NOMO-1 treated with DMSO at 0.1 percent for 48 hours (cell line): Measurements from ENCODE around the gene RBFA.
"Not testable (repeated sequence)": the region's sequence is repeated elsewhere in the genome, so short reads cannot be mapped to it uniquely, and the experiment has no call there.

ENCODE experiments used
- DNase-seq: peaks from one replicate; lab custom pipeline; 2025; ENCODE audit not compliant: unreplicated experiment; lab: John Stamatoyannopoulos, UW

Gene RBFA

DNA sequence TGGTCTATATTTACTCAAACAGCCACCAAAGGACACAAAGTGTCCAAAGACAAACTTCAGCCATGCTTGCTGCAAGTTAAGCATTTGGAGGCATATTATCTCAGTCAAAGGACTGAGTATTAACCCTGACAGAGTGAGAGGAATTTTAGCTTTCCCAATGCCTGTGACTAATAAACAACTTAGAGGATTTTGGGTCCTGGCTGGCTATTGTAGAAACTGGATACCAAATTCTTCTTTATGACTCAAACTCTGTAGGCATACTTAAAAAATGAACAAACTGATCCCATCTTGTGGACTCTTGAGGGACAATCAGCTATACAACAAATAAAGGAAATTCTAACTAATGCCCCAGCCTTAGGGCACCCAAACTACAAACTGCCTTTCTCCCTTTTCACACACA lies 6.5 kb upstream of the RBFA start:
- DNase-seq = not testable (repeated sequence)

DNA sequence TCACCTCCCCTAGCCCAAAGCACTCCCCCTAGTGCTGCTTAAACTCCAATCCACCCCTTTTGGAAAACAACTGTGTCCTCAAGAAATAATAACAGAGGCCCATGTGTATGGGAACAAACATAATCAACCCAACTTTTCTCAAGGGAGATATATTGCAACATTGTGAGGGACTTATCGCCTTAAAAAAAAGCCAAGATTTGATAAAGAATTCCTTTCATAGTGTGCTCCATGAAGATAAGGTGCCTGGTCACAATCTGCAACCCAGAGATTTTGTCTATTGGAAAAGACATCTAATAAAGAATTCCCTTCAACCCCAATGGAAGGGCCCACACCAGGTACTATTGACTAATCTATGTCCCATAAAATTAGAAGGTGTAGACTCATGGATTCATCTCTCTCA lies 4.5 kb upstream of the RBFA start:
- DNase-seq = no peak

DNA sequence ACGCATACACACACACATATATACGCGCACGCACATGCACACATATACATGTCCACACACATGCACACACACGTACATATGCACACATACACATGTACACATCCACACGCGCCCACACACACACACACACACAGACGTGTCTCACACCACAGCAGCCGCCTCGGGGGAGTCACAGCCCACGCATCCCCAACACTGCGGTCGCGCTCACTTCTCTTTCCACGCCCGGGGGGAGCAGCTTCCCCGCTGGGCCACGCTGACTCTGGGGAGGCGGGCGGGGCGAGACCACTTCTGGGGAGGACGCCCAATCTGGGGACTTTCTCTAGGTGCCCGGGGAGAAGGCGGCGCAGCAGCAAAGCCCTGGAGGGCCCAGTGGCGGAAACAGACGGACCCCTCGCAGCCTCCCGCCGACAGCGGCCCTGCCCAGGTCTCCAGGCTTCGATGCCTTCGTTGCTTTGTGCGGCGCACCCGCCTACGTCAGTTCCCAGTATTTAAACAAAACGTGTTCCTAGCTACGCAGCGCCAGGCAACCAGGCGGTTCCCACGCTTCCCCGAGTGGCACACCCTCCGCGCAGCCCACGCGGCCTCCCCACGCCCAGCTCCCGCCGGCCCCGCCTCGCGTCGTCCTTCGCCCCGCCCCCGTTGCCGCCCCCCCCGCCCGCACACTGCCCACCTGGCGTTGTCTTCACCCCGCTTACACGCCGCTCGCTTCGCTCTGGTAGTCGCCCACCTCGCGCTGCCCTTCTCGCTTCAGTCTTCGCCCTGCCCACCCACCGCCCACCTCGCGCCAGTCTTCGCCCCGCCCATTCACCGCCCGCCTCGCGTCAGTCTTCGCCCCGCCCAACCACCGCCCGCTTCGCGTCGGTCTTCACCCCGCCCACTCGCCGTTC lies 810 bp upstream of the RBFA start:
- DNase-seq = peak; percentile 97

DNA sequence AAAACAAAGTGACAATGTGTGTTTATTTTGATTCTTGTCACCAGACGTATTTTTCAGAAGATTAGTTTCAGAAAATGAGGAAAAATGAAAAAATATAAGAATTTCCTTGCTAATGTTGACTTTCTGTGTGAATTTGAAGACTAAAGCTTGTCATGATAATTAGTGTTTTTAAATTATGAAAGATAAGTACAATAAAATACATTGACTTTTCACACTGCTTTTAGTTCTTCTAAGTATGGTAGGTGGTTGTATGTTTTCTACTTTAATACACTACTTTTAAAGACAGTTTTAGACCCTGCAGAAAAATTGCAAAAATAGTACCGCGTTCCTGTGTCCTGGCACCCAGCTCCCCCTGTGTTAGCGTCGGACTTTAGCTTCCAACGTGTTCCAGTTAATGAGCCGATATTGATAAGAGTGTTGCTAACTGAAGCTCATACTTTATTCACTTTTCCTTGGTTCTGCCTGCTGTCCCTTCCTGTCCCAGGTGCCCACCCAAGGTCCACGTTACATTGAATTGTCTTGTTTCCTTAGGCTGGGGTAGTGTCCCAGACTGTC lies 695 bp downstream of the RBFA start:
- no peak for DNase-seq

- DNase-seq = no peak
Measured at GRCh38 chr18:80035997-80036396, 1.8 kb downstream of the RBFA start.

DNA sequence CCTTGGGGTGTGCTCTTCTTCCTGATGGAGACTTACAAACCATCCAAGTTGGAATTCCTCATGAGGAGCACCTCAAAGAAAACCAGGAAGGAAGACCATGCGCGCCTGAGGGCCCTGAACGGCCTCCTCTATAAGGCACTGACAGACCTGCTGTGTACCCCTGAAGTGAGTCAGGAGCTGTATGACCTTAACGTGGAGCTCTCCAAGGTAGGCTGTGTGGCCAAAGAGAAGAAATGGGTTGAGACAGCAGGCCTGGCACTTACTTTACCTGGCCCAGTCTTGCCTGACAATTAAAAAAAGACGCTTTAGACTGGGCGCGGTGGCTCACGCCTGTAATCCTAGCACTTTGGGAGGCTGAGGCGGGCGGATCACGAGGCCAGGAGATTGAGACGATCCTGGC lies 3.1 kb downstream of the RBFA start:
- DNase-seq = no peak

DNA sequence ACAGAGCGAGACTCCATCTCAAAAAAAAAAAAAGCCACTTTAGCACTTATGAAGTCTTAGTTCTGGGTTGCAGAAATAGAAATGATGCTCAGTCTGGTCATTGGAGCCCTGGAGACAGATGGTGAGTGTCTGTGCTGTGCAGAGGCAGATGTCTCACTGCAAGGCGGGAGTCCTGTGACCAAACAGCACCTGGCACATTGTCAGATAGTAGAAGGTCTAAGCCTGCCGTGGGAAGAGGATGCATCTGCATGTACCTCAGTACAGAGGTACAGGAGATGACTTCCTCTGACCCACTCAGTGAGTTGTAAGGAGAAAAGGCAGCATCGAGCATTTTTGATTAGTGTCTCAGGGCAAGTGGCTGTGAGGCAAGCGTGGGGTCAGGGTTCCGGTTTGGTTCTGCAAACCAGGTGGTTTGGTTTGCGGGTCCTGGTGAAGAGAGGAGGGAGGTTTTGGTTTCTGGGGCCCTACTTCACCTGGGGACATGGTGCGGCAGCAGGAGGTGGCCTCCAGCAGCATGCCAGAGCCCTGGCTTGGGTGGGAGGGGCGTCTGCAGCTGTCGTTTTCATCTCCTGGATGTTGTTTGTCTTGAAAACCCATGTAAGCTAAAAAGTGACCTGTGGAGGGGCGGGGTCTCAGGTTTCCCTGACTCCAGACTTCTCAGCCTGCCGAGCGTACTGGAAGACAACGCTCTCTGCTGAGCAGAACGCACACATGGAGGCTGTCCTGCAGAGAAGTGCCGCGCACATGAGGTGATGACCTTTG lies 3.8 kb downstream of the RBFA start:
- DNase-seq = no peak

DNA sequence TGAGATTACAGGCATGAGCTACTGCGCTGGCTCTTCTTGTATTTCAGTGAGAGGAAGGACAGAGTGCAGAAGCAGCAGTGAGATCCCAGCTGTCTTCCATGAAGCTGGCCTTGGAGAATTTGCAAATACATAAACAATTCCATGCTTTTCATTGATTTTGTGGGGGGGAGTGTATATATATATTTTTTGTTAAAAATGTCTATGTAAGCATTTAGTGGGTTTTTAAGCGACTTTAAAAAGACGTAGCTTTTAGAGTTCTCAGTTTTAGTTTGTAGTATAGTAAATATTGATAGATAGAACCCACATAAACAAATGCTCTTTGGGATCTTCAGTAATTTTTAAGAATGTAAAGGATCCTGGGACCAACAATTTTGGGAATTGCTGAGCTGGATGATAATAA lies 6.3 kb downstream of the RBFA start:
- no peak for DNase-seq

DNA sequence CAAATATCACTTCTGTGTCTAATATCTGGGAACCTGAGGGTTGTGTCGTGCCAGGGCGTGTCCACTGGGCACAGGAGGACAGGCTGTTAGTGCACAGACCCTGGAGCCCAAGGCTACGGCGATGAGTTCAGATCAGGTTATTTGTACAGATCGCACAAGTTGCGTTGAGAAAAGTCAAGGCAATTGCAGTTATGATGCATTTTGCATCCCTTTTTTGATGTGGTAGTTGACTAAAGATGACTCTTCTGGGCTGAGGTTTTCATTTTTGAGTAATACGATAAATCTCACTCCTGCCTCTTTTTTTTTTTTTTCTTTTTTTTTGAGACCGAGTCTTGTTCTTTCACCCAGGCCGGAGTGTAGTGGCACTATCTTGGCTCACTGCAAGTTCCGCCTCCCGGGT lies 7.2 kb downstream of the RBFA start:
- no peak for DNase-seq

- DNase-seq = no peak
Measured at GRCh38 chr18:80042785-80043184, 8.6 kb downstream of the RBFA start.

DNA sequence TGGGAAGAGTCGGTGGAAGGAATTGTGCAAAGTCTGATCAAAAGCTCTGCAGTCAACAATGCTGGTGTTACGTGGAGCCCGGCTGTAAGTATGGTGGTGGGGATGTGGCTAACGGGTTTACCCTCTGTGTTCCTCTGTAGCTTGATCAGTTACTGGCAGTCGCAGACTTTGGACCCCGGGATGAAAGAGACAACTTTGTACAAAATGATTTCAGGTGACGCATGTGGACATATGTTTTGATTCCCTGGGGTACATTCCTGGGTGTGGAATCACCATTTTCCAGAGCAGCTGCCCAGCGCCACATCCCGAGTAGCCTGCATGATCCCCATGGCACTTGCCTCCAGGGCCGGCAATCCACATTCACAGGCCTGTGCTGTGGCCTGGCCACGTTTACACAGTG lies 9.8 kb downstream of the RBFA start:
- no peak for DNase-seq

DNA sequence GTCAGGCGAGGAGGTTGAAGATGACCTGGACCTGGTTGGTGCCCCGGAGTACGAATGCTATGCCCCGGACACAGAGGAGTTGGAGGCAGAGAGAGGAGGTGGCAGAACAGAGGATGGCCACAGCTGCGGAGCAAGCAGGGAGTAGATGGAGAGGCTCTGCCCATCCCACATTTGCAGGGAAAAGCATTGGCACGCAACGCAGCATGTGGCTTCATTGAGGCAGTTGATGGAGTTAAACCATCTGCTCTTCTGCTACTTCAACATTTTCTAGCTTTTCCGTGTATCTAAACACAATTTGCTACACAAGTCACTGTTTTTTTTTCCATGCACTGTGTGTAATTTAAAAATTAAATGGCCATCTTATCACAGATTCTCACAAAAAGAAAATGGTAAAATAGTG lies 11.8 kb downstream of the RBFA start:
- DNase-seq = no peak

DNA sequence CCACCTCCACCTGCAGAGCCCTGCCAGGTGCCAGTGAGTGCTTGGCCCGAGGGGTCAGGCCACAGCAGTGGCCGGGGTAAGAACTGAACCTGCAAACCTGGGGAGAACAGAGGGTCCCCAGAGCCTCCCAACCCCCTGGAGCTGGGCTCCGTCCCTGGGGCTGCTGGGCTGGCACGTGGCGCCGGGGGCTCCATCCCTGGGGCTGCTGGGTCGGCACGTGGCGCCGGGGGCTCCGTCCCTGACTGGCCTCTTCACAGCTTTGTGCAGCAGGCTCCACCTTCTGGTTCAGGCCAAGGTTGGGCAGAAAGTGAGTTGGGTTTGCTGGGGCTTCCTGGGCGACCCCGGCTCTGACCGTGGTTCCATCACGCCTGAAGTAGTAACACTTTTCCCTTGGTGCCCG lies 12.2 kb downstream of the RBFA start:
- DNase-seq = no peak

- no peak for DNase-seq
Measured at GRCh38 chr18:80046961-80047541, 12.8 kb downstream of the RBFA start.

DNA sequence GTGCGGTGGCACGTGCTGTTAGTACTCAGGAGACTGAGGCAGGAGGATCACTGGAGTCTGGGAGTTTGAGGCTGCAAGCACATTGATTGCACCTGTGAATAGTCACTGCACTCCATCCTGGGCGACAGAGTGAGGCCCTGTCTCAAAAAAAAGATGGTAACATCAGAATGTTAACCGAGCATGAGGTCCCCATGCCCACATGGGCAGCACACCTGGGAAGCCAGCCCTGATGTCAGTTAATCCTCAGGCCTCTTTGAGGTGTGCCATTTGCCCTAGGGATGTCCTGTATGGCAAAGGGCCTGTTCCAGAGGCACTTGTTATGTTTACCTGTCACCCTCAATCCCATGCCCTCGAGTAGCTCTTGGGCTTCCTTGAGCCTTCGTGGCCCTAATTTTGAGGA lies 16.6 kb downstream of the RBFA start:
- DNase-seq = no peak

DNA sequence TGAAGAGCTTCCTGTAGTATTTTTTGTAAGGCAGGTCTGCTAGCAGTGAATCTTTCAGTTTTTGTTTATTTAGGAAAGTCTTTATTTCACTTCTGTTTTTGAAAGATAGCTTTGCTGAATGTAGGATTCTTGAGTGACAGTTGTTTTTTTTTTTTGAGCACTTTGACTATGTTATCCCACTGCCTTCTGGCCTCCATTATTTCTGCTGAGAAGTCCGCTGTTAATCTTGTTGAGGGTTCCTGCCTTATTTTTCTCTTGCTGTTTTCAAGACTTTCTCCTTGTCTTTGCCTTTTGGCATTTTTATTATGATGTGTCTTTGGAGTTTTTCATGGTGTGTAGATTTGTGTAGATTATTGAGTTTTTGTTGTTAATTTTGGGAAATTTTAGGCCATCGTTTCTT lies 21.9 kb downstream of the RBFA start:
- no peak for DNase-seq

DNA sequence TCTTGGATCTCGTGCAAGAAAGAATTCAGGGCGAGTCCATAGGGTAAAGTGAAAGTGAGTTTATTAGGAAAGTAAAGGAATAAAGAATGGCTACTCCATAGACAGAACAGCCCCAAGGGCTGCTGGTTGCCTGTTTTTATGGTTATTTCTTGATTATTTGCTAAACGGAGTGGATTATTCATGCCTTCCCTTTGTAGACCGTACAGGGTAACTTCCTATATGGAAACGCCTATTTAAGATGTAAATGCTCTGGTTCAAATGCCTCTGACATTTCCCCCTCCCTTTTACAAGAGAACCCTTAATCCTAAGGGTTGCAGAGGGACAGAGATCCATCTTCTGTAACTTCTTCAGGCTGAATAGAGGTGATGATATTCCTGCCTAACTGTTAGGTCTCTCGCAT lies 25.7 kb downstream of the RBFA start:
- DNase-seq = no peak

DNA sequence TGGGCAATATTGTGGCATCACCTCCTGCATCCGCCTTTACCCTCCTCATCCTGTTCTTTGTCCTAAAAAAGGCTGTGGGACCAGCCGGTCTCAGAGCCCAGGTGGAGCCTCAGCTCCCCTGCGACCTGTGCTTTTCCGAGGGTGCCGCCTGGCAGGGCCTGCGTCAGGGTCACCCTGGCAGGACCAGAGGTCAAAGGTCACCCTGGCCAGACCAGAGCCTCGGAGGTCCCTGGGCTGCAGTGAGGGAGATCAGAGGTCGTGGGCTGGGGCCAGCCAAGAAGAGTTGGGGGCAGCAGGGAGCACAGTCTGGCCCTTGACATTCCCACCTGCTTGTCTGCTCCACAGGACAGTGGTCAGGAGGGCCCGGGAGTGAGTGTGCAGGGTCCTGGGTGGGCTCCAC lies 31.5 kb downstream of the RBFA start:
- DNase-seq = no peak

DNA sequence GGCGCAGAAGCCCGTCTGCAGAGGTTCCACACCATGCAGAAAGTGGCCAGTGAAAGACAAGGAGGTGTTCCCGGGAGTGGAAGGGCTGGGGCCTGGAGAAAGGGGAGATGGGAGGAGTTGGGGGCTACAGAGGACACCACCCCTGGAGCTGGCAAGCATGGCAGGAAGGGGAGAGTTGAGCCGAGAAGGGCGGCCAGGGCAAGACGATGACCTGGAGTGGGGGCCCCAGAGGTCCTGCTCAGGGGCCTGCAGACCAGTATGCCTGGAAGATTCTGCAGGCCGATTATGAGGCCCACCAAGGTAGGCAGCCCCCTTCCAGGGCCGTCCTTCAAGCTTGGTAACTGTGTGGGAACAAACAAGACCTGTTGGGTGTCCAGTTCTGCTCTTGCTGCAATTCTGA lies 33.1 kb downstream of the RBFA start:
- DNase-seq = no peak

DNA sequence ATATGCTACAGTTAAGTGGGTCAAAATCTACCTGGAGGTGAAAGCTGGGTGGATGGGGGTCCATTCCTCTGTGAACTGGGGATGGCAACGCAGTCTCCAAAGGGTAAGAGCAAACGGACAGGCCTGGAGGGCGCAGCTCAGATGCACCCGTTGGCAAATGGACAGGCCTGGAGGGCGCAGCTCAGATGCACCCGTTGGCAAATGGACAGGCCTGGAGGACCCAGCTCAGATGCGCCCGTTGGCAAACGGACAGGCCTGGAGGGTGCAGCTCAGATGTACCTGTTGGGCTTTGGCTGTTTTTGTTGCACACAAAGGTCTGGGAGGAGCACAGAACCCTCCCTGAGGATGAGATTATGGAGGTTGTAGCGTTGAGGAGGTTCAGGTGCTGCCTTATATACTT lies 33.7 kb downstream of the RBFA start:
- DNase-seq = no peak

DNA sequence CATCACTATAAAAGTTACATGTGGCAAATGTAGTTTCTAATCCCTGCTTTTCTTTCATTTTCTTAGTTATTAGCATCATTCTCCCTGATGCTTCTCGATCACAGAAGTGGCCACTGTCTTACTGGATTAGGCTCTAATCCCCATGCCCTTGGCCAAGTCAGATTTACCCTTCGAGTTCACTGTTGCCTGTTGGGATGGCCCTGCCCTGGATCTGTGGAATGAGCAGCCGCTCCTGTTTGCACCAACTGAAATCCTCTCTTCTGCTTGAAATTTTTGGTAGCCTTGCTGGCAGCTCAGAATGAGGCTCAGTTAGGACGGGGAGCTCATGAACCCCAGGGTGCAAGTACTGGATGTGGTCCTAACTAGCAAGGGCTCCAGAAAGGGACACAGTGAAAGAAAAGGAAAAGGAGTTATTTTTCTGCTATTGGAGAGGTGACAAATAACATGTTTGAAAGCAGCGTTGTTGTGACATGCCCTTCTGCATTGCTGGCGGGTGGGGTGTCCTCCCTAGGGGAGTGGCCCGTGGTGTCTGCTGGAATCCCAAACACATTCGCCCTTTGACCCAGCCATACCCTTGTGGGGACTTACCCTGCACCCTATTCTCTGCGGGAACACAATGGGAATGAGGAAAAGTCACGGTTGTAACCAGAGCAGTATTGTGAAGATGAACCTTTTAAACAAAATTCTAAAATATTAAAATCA lies 34.5 kb downstream of the RBFA start:
- no peak for DNase-seq
